ENCODE data around the gene RPL39. TPM values are rescaled to one million over a fixed set of nuclear protein-coding genes. Genes with fewer than 3 reads are reported as not detected.

Gene RPL39
- total and polyA plus RNA-seq, 2 experiments from 2014 or later = 2,910 to 2,912 TPM

- TF ChIP-seq ZNF462 (CRISPR knock-in tag; IDR thresholded peaks at IDR 0.05) (no peak), JUNB (IDR thresholded peaks at IDR 0.05; ENCODE audit: unreplicated experiment) (no peak), POLR2AphosphoS5 (IDR thresholded peaks at IDR 0.05; ENCODE audit: low read depth) (no peak), ETS1 (IDR thresholded peaks at IDR 0.05) (no peak)
Observed at GRCh38 chrX:119817130-119817690, 25.8 kb upstream of the RPL39 start (continued).

GRCh38 chrX:119816300-119816699 is 24.9 kb upstream of the RPL39 start:
- Histone ChIP-seq H3K9me2 (ENCODE audit: insufficient read depth) (no peaks in the 10 kb centered on the region), H3K27ac (ENCODE audit: low read depth) (no peak overlapping the region), H3K79me2 (replicated peaks; ENCODE audit: insufficient read depth) (no peaks in the 10 kb centered on the region), H3K4me2 (no peak overlapping the region), H3K4me1 (ENCODE audit: insufficient read depth) (no peaks in the 10 kb centered on the region), H3K27me3 (ENCODE audit: insufficient read depth) (no peaks in the 10 kb centered on the region), H3K36me3 (ENCODE audit: insufficient read depth) (no peaks in the 10 kb centered on the region), H3K4me3 (no peak overlapping the region), H2AFZ (no peak overlapping the region), H3F3A (replicated peaks; ENCODE audit: low read depth) (no peaks in the 10 kb centered on the region), H4K20me1 (replicated peaks; ENCODE audit: insufficient read depth) (no peaks in the 10 kb centered on the region)
- Mint-ChIP-seq H3K9me3 (no peaks in the 10 kb centered on the region), H3K27me3 (ENCODE audit: insufficient read depth, low read depth, poor library complexity) (peaks cover 2% of the 10 kb centered on the region), H3K27ac (no peak overlapping the region), H3K4me3 (no peak overlapping the region), H3K36me3 (ENCODE audit: low read depth) (no peaks in the 10 kb centered on the region), H3K4me1 (no peaks in the 10 kb centered on the region)
- DNase-seq (ENCODE audit: low spot score) (no peak), ATAC-seq (no peak)
- no peak for TF ChIP-seq EZH2phosphoT487 (IDR thresholded peaks at IDR 0.05; ENCODE audit: unreplicated experiment)
- no peak for TF ChIP-seq CTCF (conservative IDR thresholded peaks at IDR 0.05; ENCODE audit: low read depth in 2 of 2)
- no peak for TF ChIP-seq ZNF114 (CRISPR knock-in tag; IDR thresholded peaks at IDR 0.05)
- no peak for TF ChIP-seq POLR2AphosphoS5 (IDR thresholded peaks at IDR 0.05; ENCODE audit: low read depth)
- TF ChIP-seq STAT1 (IDR thresholded peaks at IDR 0.05; ENCODE audit: unreplicated experiment) = no peak
- no peak for TF ChIP-seq REST (IDR thresholded peaks at IDR 0.05; ENCODE audit: unreplicated experiment)
- no peak for TF ChIP-seq CREB1 (CRISPR knock-in tag; IDR thresholded peaks at IDR 0.05; ENCODE audit: low read depth)
- TF ChIP-seq JUNB (IDR thresholded peaks at IDR 0.05; ENCODE audit: unreplicated experiment) = no peak
- no peak for TF ChIP-seq EZH2 (IDR thresholded peaks at IDR 0.05; ENCODE audit: low read depth, unreplicated experiment)
- TF ChIP-seq ETS1 (IDR thresholded peaks at IDR 0.05) = no peak
